Astrocyte of the cerebellum (primary cell): ENCODE measurements around the gene NFATC3.
A peak's percentile ranks its signal among the peaks of the same experiment; 100 is the strongest.

Experiments used
- DNase-seq: peaks from one replicate; pipeline ENCODE4 v3.0.0-alpha.2; 2011; ENCODE audit warnings: low read depth
- H3K4me3 ChIP-seq: 2 replicates; pipeline ENCODE4 v1.5.1; 2011; ENCODE audit warnings: mild to moderate bottlenecking, low read depth, low read length, moderate library complexity
- in situ Hi-C: cut with HindIII; loops from 2 replicates; pipeline ENCODE4 v1.10.0; 2017; ENCODE audit warnings: low sequenced_read_pairs
- TF ChIP-seq, protein P1 (sequence below): IDR thresholded peaks from 2 replicates; pipeline ENCODE4 v1.5.1; 2012; ENCODE audit warnings: low read length, low read depth, moderate library complexity, mild to moderate bottlenecking; ENCODE audit errors: missing control alignments

The NFATC3 gene

GRCh38 chr16:68194251-68194650, 109.1 kb downstream of the NFATC3 start:
- TF ChIP-seq, protein P1, sequence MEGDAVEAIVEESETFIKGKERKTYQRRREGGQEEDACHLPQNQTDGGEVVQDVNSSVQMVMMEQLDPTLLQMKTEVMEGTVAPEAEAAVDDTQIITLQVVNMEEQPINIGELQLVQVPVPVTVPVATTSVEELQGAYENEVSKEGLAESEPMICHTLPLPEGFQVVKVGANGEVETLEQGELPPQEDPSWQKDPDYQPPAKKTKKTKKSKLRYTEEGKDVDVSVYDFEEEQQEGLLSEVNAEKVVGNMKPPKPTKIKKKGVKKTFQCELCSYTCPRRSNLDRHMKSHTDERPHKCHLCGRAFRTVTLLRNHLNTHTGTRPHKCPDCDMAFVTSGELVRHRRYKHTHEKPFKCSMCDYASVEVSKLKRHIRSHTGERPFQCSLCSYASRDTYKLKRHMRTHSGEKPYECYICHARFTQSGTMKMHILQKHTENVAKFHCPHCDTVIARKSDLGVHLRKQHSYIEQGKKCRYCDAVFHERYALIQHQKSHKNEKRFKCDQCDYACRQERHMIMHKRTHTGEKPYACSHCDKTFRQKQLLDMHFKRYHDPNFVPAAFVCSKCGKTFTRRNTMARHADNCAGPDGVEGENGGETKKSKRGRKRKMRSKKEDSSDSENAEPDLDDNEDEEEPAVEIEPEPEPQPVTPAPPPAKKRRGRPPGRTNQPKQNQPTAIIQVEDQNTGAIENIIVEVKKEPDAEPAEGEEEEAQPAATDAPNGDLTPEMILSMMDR: no peak
- in situ Hi-C loops: no loop called here
- no peak overlapping the region for H3K4me3 ChIP-seq
- no peak for DNase-seq

- in situ Hi-C loops: no loop called here
- no peak overlapping the region for H3K4me3 ChIP-seq
- no peak for DNase-seq
- TF ChIP-seq, protein P1: no peak
These were observed 112.1 kb downstream of the NFATC3 start for GRCh38 chr16:68197250-68197649.

DNA sequence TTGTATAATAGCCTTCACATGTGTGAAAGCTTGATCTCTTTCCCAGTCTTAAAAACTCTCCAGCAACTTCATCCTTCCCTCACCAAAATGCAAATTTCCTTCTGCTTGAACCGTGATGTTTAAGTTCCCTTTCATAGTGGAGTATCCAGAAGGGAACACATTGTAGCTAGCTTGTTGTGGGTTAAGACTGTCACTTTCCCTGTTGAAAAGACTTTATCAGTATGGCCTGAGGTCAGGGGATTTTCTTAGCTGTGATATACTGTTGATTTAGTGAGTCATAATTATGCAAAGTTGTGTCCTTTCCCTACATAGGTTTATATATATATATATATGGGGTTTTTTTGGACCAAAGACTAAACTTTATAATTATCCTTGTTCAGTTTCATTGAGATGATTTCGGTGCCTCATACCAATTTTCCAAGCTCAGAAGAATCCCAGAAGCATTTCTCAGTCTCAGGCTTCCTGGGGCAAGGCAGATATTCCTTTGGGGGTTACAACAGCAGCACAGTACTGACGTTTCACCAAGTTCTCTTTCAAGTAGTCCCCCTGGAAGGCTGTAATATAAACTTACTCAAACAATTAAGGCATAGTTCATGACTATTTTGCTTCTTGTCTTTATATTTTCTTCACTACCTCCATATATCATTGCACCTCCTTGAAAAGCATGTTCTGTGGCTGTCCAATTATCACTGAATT, 115.1 kb downstream of the NFATC3 start:
- DNase-seq: peak; percentile 1
- in situ Hi-C loops: no loop called here
- TF ChIP-seq, protein P1: no peak
- no peak overlapping the region for H3K4me3 ChIP-seq

DNA sequence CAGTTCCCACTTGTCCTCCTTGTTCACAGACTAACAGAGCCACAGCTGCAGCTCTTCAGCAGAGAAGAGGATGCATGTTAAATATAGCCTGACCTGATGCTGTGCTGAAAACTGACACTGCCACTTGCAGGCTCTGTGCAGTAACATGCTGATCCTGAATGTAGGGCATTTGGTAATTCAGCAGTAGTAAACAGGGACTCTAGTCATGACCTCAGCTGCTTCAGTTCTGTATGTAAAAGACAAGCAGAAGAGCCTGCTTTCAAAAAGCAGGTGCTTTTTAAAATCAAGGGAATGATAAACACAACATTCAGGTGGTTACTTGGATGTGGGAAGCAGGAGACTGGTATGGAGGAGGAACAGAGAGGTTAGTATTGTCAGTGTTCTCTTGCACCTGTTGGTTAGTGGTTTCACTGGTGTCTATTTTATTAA, 116.9 kb downstream of the NFATC3 start:
- TF ChIP-seq, protein P1: no peak
- no peak for DNase-seq
- no peak overlapping the region for H3K4me3 ChIP-seq
- in situ Hi-C loops: no loop called here

GRCh38 chr16:68206245-68206644, 121.1 kb downstream of the NFATC3 start:
- in situ Hi-C loops: no loop called here
- no peak for DNase-seq
- H3K4me3 ChIP-seq: no peak overlapping the region
- TF ChIP-seq, protein P1: no peak

DNA sequence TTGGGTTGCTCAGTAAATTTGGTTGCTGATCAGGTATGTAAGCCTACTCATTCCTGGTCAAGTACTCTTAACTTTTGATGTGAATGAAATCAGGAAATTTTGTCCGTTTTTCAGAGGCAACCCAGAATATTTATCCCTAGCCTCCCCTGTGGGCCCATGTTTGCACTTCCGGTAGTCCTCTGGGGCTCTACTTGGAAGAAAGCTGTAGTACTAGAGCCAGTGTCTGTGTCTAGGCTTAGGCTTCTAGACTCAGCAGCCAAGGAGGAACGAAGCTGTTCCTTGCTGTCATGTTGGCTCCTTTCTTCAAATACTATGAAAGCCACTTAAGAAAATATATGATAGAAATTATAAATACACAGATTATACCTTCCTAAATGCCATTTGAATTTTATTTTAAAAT, 129.6 kb downstream of the NFATC3 start:
- no peak for DNase-seq
- no peak overlapping the region for H3K4me3 ChIP-seq
- in situ Hi-C loops: no loop called here
- TF ChIP-seq, protein P1: no peak
